HG02852 (cell line): ENCODE data around the gene USF2.

Source experiments
- ATAC-seq: cut with Tn5 transposase; IDR thresholded peaks from one replicate; pipeline ENCODE4 v1.9.1; 2021; ENCODE audit warnings: mild to moderate bottlenecking, moderate library complexity; ENCODE audit not compliant: unreplicated experiment

Gene USF2

GRCh38 chr19:35314031-35314430, 45.3 kb downstream of the USF2 start:
- no peak for ATAC-seq

- no peak for ATAC-seq
Observed at GRCh38 chr19:35314858-35315470, 46.2 kb downstream of the USF2 start.

GRCh38 chr19:35315883-35316282, 47.1 kb downstream of the USF2 start:
- ATAC-seq = no peak

- ATAC-seq = no peak
Observed at GRCh38 chr19:35316560-35316959, 47.8 kb downstream of the USF2 start.

- no peak for ATAC-seq
Observed at GRCh38 chr19:35317464-35318043, 48.8 kb downstream of the USF2 start.

- ATAC-seq = no peak
Observed at GRCh38 chr19:35318679-35319448, 50.1 kb downstream of the USF2 start.

GRCh38 chr19:35320065-35320713, 51.4 kb downstream of the USF2 start:
- ATAC-seq = no peak

- ATAC-seq = no peak
Observed at GRCh38 chr19:35321291-35321690, 52.5 kb downstream of the USF2 start.

GRCh38 chr19:35322014-35322413, 53.3 kb downstream of the USF2 start:
- no peak for ATAC-seq

- ATAC-seq = no peak
Observed at GRCh38 chr19:35327642-35328041, 58.9 kb downstream of the USF2 start.

GRCh38 chr19:35328851-35329285, 60.1 kb downstream of the USF2 start, which contains the start of gene CD22:
CD22 (plus strand) TSS chr19:35329187; CDS start chr19:35332041, 2,854 bp downstream.
- ATAC-seq = no peak

GRCh38 chr19:35329323-35329722, 60.6 kb downstream of the USF2 start:
- ATAC-seq = no peak
